RWPE2 (cell line): Measurements from ENCODE around the gene MRPL33.

Experiments used
- ATAC-seq: fragments of 200-7000 bp; cut with Tn5 transposase; 3 replicates; pipeline ENCODE4 v1.9.1; 2021; ENCODE audit warnings: low read depth
- DNase-seq: peaks from one replicate; pipeline ENCODE4 v3.0.0-alpha.2; 2020; ENCODE audit warnings: low spot score
- H3K27ac ChIP-seq: fragments of 450-650 bp; 2 replicates; pipeline ENCODE4 v1.5.1; 2017; ENCODE audit warnings: mild to moderate bottlenecking; ENCODE audit not compliant: poor library complexity, severe bottlenecking
- H3K27me3 ChIP-seq: fragments of 250-450 bp; sonication (Bioruptor Pico); 2 replicates; pipeline ENCODE4 v1.5.1; 2021; ENCODE audit warnings: mild to moderate bottlenecking, moderate library complexity; ENCODE audit not compliant: insufficient read depth, poor library complexity, severe bottlenecking
- H3K36me3 ChIP-seq: fragments of 250-450 bp; sonication (Bioruptor Pico); 2 replicates; pipeline ENCODE4 v1.5.1; 2020; ENCODE audit warnings: low read depth, mild to moderate bottlenecking, moderate library complexity
- H3K4me1 ChIP-seq: fragments of 250-450 bp; sonication (Bioruptor Pico); 2 replicates; pipeline ENCODE4 v1.5.1; 2021; ENCODE audit warnings: mild to moderate bottlenecking, moderate library complexity; ENCODE audit not compliant: insufficient read depth, poor library complexity, severe bottlenecking
- H3K4me3 ChIP-seq: fragments of 250-450 bp; sonication (Bioruptor Pico); 2 replicates; pipeline ENCODE4 v1.5.1; 2021; ENCODE audit warnings: mild to moderate bottlenecking, moderate library complexity; ENCODE audit not compliant: severe bottlenecking
- H3K9me3 ChIP-seq: fragments of 250-450 bp; sonication (Bioruptor Pico); 2 replicates; pipeline ENCODE4 v1.5.1; 2021; ENCODE audit warnings: mild to moderate bottlenecking, moderate library complexity; ENCODE audit not compliant: severe bottlenecking
- CTCF ChIP-seq: fragments of 450-650 bp; IDR thresholded peaks from one replicate; pipeline ENCODE4 v1.5.1; 2017; ENCODE audit warnings: mild to moderate bottlenecking, moderate library complexity; ENCODE audit not compliant: poor library complexity, severe bottlenecking

The MRPL33 gene

GRCh38 chr2:27804146-27804545 is 32.6 kb downstream of the MRPL33 start:
- Histone ChIP-seq H3K4me3 (no peak overlapping the region), H3K36me3 (no peaks in the 10 kb centered on the region), H3K9me3 (no peaks in the 10 kb centered on the region), H3K4me1 (peaks cover 11% of the 10 kb centered on the region), H3K27me3 (no peaks in the 10 kb centered on the region), H3K27ac (peak overlapping the region; percentile 27)
- ATAC-seq (no peak), DNase-seq (no peak)
- TF ChIP-seq CTCF, result no peak

- no peak overlapping the region for H3K27ac ChIP-seq
- no peaks in the 10 kb centered on the region for H3K9me3 ChIP-seq
- DNase-seq, result no peak
- no peak for TF ChIP-seq CTCF
- no peaks in the 10 kb centered on the region for H3K36me3 ChIP-seq
- H3K27me3 ChIP-seq, result no peaks in the 10 kb centered on the region
- no peak overlapping the region for H3K4me3 ChIP-seq
- peaks cover 10% of the 10 kb centered on the region for H3K4me1 ChIP-seq
- no peak for ATAC-seq
Observed at GRCh38 chr2:27805180-27805579, 33.7 kb downstream of the MRPL33 start.

GRCh38 chr2:27806311-27807059 is 35.0 kb downstream of the MRPL33 start:
- Histone ChIP-seq H3K9me3 (no peaks in the 10 kb centered on the region), H3K27ac (no peak overlapping the region), H3K27me3 (no peaks in the 10 kb centered on the region), H3K36me3 (no peaks in the 10 kb centered on the region), H3K4me3 (no peak overlapping the region), H3K4me1 (peaks cover 7% of the 10 kb centered on the region)
- TF ChIP-seq CTCF, result no peak
- DNase-seq (no peak), ATAC-seq (no peak)

- no peak for DNase-seq
- Histone ChIP-seq H3K36me3 (no peaks in the 10 kb centered on the region), H3K27me3 (no peaks in the 10 kb centered on the region), H3K9me3 (no peaks in the 10 kb centered on the region), H3K4me1 (peaks cover 7% of the 10 kb centered on the region), H3K27ac (no peak overlapping the region), H3K4me3 (no peak overlapping the region)
- peak; percentile 42; the same call in 1 of the 3 replicates for ATAC-seq
- TF ChIP-seq CTCF, result peak; percentile 63
Observed at GRCh38 chr2:27807476-27807875, 36.0 kb downstream of the MRPL33 start.

- DNase-seq (no peak), ATAC-seq (no peak)
- no peaks in the 10 kb centered on the region for H3K36me3 ChIP-seq
- no peaks in the 10 kb centered on the region for H3K27me3 ChIP-seq
- TF ChIP-seq CTCF, result no peak
- peak overlapping the region; percentile 67 for H3K27ac ChIP-seq
- no peak overlapping the region for H3K4me3 ChIP-seq
- no peaks in the 10 kb centered on the region for H3K9me3 ChIP-seq
- peaks cover 7% of the 10 kb centered on the region for H3K4me1 ChIP-seq
Observed at GRCh38 chr2:27808418-27808817, 36.9 kb downstream of the MRPL33 start.
